GM12873 (cell line): ENCODE measurements around the gene METTL23.
A peak's percentile ranks its signal among the peaks of the same experiment; 100 is the strongest.

Source experiments
- TF ChIP-seq, protein P1 (sequence below): IDR thresholded peaks from 2 replicates; pipeline ENCODE4 v1.5.1; 2012; ENCODE audit warnings: low read depth, mild to moderate bottlenecking, moderate library complexity, low read length, control low read depth; ENCODE audit not compliant: insufficient read depth; ENCODE audit errors: missing control alignments

METTL23 gene

DNA sequence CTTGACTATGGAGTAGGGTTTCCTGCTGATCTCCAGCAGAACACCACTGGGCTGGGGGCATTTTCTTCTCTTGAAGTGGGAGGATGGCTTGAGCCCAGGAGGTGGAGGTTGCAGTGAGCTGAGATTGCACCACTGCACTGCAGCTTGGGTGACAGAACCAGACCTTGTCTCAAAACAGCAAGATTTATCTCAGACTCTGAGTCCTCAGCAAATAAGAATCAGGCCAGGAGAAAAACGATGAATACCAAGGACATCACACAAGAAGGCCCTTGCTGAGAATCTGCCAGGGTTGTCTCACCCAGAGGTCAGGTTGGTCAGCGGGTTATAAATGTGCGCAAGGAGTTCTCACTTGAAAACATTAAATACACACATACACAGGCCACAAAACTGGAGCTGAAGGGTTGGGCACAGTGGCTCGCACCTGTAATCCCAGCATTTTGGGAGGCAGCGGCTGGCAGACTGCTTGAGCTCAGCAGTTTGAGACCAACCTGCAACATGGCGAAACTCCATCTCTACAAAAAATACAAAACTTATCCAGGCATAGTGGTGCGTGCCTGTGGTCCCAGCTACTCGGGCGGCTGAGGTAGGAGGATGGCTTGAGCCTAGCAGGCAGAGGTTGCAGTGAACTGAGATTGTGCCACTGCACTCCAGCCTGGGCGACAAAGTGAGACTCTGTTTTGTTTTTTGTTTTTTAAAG is 23.6 kb upstream of the METTL23 start:
- TF ChIP-seq, protein P1, sequence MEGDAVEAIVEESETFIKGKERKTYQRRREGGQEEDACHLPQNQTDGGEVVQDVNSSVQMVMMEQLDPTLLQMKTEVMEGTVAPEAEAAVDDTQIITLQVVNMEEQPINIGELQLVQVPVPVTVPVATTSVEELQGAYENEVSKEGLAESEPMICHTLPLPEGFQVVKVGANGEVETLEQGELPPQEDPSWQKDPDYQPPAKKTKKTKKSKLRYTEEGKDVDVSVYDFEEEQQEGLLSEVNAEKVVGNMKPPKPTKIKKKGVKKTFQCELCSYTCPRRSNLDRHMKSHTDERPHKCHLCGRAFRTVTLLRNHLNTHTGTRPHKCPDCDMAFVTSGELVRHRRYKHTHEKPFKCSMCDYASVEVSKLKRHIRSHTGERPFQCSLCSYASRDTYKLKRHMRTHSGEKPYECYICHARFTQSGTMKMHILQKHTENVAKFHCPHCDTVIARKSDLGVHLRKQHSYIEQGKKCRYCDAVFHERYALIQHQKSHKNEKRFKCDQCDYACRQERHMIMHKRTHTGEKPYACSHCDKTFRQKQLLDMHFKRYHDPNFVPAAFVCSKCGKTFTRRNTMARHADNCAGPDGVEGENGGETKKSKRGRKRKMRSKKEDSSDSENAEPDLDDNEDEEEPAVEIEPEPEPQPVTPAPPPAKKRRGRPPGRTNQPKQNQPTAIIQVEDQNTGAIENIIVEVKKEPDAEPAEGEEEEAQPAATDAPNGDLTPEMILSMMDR: no peak

DNA sequence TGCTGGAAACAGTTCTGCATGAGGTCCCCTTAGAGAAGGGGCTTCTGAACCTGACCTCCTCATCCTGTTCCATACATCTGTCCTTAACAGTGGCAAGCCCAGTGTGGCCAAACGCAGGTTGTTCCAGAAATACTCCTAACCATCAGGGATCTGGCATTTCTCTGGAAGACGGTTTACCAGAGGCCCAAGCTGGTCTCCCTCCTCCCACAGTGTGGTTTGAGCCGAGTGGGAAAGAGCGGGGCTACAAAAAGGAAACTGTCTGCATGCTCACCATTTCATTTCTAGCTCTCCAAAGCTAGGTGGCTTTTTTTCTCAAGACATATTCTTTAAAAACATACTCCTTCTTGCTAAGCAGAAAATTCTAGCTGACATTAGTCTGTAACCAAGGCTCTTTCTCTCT is 21.8 kb upstream of the METTL23 start:
- TF ChIP-seq, protein P1: no peak

DNA sequence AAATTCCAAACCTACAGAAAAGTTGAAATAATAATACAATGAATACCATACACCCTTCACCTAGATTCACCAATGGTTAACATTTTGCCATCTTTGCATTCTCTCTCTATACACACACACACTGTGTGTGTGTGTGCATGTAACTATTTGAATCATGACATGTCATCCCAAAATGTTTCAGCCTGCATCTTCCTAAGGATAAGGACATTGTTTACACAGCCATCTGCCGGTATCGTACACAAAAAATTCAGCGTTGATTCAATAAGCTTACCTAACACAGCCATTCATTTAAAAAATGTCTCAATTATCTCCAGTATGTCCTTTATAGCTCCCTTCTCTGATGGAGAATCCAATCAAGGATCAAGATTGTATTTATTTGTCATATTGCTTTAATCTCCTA is 19.8 kb upstream of the METTL23 start:
- TF ChIP-seq, protein P1: no peak

DNA sequence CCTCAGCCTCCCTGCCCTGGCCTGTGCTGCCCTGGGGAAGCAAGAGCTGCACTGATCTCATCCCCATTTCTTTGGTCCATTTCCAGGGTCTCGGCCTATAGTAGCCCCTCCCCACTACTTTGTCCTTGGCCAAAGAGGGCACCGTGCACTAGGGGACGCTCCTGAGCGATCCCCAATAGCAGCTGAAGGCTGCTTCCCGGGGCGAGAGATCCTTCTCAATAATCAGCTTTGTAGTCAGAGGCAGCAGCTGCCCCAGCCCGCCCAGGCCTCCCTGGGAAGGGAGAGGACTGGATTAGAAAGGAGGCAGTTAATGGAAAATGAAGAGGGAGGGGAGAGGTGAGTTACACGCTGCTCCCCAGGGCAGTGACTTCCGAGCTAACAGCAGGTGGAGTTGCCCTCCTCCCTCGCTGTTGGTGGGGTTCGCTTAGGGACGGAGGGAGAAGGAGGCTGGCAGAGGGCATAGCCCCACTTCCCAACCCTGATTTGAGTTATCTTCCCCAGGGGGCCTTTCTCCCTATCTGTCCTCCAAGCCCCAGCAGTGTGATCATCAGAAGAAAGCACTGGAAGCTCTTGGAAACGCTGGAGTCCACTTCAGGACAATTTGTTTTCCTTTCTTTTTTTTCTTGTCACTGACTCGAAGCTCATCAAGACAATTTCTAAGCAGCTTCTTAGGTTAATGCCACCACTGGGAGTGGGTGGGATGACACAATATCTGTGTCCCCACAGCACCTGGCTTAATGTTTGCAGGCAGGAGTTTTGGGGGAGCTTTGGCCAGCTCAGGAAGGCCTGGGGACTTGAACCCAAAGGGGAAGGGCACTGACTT is 18.4 kb upstream of the METTL23 start:
- TF ChIP-seq, protein P1: peak; percentile 24

DNA sequence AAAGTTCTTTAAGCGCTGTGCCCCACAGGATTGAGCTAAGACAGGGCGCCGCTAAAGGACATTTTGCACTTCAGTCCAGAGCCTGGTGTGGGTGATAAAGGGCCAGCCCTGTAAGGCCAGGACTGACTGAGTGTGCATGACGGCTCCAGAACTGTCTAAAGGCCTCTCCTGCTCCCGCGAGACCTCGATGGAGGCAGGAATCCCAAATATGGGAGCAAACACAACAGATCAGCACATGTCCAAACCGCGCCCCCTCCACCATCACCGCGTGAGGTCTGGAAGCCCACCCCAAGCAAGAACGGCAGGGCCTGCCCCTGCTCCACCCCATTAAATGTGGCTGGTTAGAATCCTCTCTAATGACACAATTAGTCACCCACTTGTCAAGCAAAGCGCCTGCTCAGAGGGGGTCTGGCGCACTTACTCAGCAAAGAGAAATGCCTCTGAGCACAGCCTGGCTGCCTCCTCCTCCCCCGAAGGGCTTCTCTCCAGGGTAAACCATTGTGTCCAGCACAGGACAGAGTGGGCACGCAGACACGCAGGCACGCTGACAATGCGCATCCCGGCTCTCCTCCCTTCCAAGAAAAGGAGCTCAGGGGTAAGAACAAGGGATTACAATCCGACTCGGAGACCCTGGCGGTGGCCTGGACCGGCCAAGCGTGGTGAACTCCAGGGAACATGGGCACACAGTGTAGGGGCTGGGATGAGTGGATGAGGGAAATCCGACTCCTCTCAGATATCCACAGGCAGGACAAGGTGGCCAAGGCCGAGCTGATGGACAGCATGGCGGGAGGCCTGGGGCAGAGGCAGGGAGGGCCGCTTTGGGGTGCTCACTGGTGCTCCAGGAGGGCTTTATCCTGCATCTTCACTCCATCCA is 17.3 kb upstream of the METTL23 start:
- TF ChIP-seq, protein P1: no peak

DNA sequence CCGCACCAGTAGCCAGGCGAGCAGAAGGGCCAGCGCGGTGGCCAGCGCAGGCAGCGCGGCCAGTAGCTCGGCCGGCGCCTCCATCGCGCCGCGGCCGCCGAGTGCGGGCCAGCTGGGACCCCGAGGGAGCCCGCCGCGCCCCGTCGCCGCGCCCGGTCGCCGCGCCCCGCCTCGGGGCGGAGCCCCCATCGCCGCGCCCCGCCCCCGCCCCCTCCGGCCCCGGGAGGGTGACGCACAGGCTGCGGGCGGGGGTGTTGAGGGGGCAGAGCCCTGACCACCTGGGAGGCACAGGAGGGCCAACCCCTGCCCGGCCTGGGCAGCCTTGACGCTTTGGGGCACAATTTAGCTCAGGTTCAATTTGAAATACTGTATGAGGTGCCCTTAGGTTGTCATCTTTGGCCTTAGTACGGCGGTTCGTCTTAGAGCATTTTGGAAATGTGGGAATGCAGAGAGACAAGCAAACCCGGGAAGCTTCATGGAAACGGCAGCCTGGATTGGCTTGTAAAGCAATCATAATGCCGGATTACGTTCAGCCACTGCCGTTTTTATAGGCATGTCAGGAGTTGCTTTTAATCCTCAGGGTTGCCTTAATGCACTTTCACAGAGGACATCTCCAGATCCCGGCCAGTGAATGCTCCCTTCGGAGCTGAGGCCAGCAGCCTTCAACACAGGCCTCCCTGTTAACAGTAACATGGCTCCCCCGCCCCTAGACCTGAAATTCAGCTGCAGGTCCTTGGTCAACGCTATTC is 15.6 kb upstream of the METTL23 start, which contains the start of gene MXRA7:
MXRA7 (minus strand) TSS at position 103 of the 749 bp plus-strand sequence; CDS start at position 84, 19 bp downstream.
- TF ChIP-seq, protein P1: no peak
